HEK293 (cell line): ENCODE results near the gene ERLEC1.

Experiments
- BCL11A ChIP-seq: fragments of 450-650 bp; formaldehyde crosslinking; IDR thresholded peaks from 2 replicates; pipeline ENCODE4 v1.5.1; 2016; ENCODE audit warnings: low read depth, missing biosample characterization, missing genetic modification characterization
- GFI1B ChIP-seq: fragments of 450-650 bp; formaldehyde crosslinking; IDR thresholded peaks from 2 replicates; pipeline ENCODE4 v1.5.1; 2016; ENCODE audit warnings: missing biosample characterization, missing genetic modification characterization
- GLI4 ChIP-seq: fragments of 450-650 bp; formaldehyde crosslinking; IDR thresholded peaks from 2 replicates; pipeline ENCODE4 v1.5.1; 2016; ENCODE audit warnings: missing biosample characterization, missing genetic modification characterization
- KLF7 ChIP-seq: fragments of 450-650 bp; formaldehyde crosslinking; IDR thresholded peaks from 2 replicates; pipeline ENCODE4 v1.5.1; 2016; ENCODE audit warnings: missing biosample characterization, missing genetic modification characterization, borderline replicate concordance
- SCRT2 ChIP-seq: fragments of 450-650 bp; formaldehyde crosslinking; IDR thresholded peaks from 2 replicates; pipeline ENCODE4 v1.5.1; 2016; ENCODE audit warnings: missing biosample characterization, missing genetic modification characterization
- ZBTB1 ChIP-seq: fragments of 450-650 bp; formaldehyde crosslinking; IDR thresholded peaks from 2 replicates; pipeline ENCODE4 v1.5.1; 2016; ENCODE audit warnings: missing biosample characterization, missing genetic modification characterization
- ZNF132 ChIP-seq: fragments of 450-650 bp; formaldehyde crosslinking; IDR thresholded peaks from 2 replicates; pipeline ENCODE4 v1.5.1; 2017; ENCODE audit warnings: missing biosample characterization, missing genetic modification characterization, borderline replicate concordance
- ZNF211 ChIP-seq: fragments of 450-650 bp; formaldehyde crosslinking; IDR thresholded peaks from 2 replicates; pipeline ENCODE4 v1.5.1; 2016; ENCODE audit warnings: low read depth, missing biosample characterization, missing genetic modification characterization
- ZNF266 ChIP-seq: fragments of 450-650 bp; formaldehyde crosslinking; IDR thresholded peaks from 2 replicates; pipeline ENCODE4 v1.5.1; 2016; ENCODE audit warnings: missing biosample characterization, missing genetic modification characterization, low read depth
- ZNF341 ChIP-seq: fragments of 450-650 bp; formaldehyde crosslinking; IDR thresholded peaks from 2 replicates; pipeline ENCODE4; 2016; ENCODE audit warnings: low read depth, missing biosample characterization, missing genetic modification characterization
- ZNF394 ChIP-seq: fragments of 450-650 bp; formaldehyde crosslinking; IDR thresholded peaks from 2 replicates; pipeline ENCODE4 v1.5.1; 2016; ENCODE audit warnings: missing biosample characterization, missing genetic modification characterization, mild to moderate bottlenecking, moderate library complexity, borderline replicate concordance
- ZNF501 ChIP-seq: fragments of 450-650 bp; formaldehyde crosslinking; IDR thresholded peaks from 2 replicates; pipeline ENCODE4 v1.5.1; 2016; ENCODE audit warnings: missing biosample characterization, missing genetic modification characterization
- ZNF561 ChIP-seq: fragments of 450-650 bp; IDR thresholded peaks from 2 replicates; pipeline ENCODE4 v1.5.1; 2018; ENCODE audit warnings: missing biosample characterization, missing genetic modification characterization, borderline replicate concordance
- ZNF585B ChIP-seq: fragments of 450-650 bp; formaldehyde crosslinking; IDR thresholded peaks from 2 replicates; pipeline ENCODE4 v1.5.1; 2016; ENCODE audit warnings: missing biosample characterization, missing genetic modification characterization
- ZNF623 ChIP-seq: fragments of 450-650 bp; formaldehyde crosslinking; IDR thresholded peaks from 2 replicates; pipeline ENCODE4 v1.5.1; 2016; ENCODE audit warnings: missing biosample characterization, missing genetic modification characterization
- ZNF624 ChIP-seq: fragments of 450-650 bp; formaldehyde crosslinking; IDR thresholded peaks from 2 replicates; pipeline ENCODE4 v1.5.1; 2017; ENCODE audit warnings: missing biosample characterization, missing genetic modification characterization
- ZNF654 ChIP-seq: fragments of 450-650 bp; formaldehyde crosslinking; IDR thresholded peaks from 2 replicates; pipeline ENCODE4 v1.5.1; 2016; ENCODE audit warnings: low read depth, missing biosample characterization, missing genetic modification characterization
- ZNF76 ChIP-seq: fragments of 450-650 bp; formaldehyde crosslinking; IDR thresholded peaks from 2 replicates; pipeline ENCODE4; 2016; ENCODE audit warnings: low read depth, missing biosample characterization, missing genetic modification characterization, borderline replicate concordance
- ZNF792 ChIP-seq: fragments of 450-650 bp; formaldehyde crosslinking; IDR thresholded peaks from 2 replicates; pipeline ENCODE4 v1.5.1; 2016; ENCODE audit warnings: missing biosample characterization, missing genetic modification characterization
- ZSCAN30 ChIP-seq: fragments of 450-650 bp; IDR thresholded peaks from 2 replicates; pipeline ENCODE4 v1.5.1; 2018; ENCODE audit warnings: missing biosample characterization, mild to moderate bottlenecking, missing genetic modification characterization, moderate library complexity
- TF ChIP-seq, protein P1 (sequence below): fragments of 450-650 bp; formaldehyde crosslinking; conservative IDR thresholded peaks from 2 replicates; pipeline ENCODE4 v1.5.1; 2016; ENCODE audit warnings: low read depth, missing biosample characterization, missing genetic modification characterization
- TF ChIP-seq, protein P2 (sequence below): fragments of 450-650 bp; formaldehyde crosslinking; IDR thresholded peaks from 2 replicates; pipeline ENCODE4 v1.5.1; 2016; ENCODE audit warnings: missing biosample characterization, missing genetic modification characterization, low read depth
- TF ChIP-seq, protein P3 (sequence below): fragments of 450-650 bp; formaldehyde crosslinking; IDR thresholded peaks from 2 replicates; pipeline ENCODE4 v1.5.1; 2016; ENCODE audit warnings: missing biosample characterization, missing genetic modification characterization, borderline replicate concordance
- TF ChIP-seq, protein P4 (sequence below): fragments of 450-650 bp; formaldehyde crosslinking; IDR thresholded peaks from 2 replicates; pipeline ENCODE4 v1.5.1; 2016; ENCODE audit warnings: missing biosample characterization, missing genetic modification characterization

ERLEC1 gene

DNA sequence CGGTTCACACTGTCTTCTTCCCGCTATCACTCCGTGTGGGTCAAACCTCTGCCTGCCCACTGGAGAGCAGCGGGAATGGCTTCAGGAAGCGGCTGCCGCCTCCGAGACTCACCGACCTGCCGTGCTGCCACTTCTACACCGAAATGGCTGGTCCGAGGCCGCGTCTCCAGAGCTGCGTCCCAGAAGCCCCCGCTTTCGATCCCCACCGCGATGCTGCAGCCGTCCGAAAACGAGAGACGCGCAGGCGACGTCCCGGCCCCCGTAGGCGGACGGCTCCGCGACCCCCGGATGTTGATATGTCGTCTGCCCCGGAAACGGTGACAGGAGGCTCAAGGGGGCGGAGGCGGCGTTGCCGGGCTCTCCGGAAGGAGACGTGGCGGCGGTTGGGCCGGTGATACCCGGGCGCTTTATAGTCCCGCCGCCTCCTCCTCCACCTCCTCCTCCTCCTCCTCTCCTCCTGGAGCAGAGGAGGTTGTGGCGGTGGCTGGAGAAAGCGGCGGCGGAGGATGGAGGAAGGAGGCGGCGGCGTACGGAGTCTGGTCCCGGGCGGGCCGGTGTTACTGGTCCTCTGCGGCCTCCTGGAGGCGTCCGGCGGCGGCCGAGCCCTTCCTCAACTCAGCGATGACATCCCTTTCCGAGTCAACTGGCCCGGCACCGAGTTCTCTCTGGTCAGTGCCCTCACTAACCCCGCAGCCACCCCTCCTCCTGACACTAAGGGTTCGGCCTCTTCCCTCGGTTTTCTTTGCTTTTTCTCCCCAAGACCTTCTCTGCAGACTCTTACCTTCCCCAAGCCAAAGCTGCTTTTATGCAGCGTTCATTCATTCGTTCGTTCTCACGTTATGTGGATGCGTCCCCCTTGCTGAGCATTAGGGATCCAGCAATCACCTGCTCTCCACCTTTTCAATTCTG, at the start of gene ERLEC1, which contains the start of gene ASB3 (continued):
- TF ChIP-seq ZNF76 (tag by site-specific recombination) (peak; percentile 85), GFI1B (tag by site-specific recombination) (no peak), ZNF561 (peak; percentile 71; the same call in 1 of the 2 replicates), ZNF394 (tag by site-specific recombination) (no peak; the same call in 1 of the 2 replicates), ZNF341 (tag by site-specific recombination) (0 out of 2 replicates have a peak, but pooled peaks have one; percentile 10), ZBTB1 (tag by site-specific recombination) (no peak), KLF7 (tag by site-specific recombination) (no peak), ZNF624 (no peak), ZNF132 (tag by site-specific recombination) (no peak), ZNF792 (tag by site-specific recombination) (no peak), BCL11A (no peak), ZNF501 (tag by site-specific recombination) (no peak; the same call in none of the 2 replicates), ZSCAN30 (tag by site-specific recombination) (peak; percentile 76; the same call in 1 of the 2 replicates), GLI4 (tag by site-specific recombination) (no peak), SCRT2 (tag by site-specific recombination) (no peak), ZNF211 (tag by site-specific recombination) (no peak), ZNF585B (tag by site-specific recombination) (no peak), ZNF266 (tag by site-specific recombination) (no peak), ZNF654 (tag by site-specific recombination) (no peak), ZNF623 (tag by site-specific recombination) (no peak)
- TF ChIP-seq, protein P1, sequence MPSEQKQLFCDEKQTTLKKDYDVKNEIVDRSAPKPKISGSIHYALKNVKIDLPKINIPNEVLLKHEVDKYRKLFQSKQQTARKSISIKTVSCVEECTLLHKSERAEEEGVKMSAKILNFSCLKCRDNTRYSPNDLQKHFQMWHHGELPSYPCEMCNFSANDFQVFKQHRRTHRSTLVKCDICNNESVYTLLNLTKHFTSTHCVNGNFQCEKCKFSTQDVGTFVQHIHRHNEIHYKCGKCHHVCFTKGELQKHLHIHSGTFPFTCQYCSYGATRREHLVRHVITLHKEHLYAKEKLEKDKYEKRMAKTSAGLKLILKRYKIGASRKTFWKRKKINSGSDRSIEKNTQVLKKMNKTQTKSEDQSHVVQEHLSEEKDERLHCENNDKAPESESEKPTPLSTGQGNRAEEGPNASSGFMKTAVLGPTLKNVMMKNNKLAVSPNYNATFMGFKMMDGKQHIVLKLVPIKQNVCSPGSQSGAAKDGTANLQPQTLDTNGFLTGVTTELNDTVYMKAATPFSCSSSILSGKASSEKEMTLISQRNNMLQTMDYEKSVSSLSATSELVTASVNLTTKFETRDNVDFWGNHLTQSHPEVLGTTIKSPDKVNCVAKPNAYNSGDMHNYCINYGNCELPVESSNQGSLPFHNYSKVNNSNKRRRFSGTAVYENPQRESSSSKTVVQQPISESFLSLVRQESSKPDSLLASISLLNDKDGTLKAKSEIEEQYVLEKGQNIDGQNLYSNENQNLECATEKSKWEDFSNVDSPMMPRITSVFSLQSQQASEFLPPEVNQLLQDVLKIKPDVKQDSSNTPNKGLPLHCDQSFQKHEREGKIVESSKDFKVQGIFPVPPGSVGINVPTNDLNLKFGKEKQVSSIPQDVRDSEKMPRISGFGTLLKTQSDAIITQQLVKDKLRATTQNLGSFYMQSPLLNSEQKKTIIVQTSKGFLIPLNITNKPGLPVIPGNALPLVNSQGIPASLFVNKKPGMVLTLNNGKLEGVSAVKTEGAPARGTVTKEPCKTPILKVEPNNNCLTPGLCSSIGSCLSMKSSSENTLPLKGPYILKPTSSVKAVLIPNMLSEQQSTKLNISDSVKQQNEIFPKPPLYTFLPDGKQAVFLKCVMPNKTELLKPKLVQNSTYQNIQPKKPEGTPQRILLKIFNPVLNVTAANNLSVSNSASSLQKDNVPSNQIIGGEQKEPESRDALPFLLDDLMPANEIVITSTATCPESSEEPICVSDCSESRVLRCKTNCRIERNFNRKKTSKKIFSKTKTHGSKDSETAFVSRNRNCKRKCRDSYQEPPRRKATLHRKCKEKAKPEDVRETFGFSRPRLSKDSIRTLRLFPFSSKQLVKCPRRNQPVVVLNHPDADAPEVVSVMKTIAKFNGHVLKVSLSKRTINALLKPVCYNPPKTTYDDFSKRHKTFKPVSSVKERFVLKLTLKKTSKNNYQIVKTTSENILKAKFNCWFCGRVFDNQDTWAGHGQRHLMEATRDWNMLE (tag by site-specific recombination): peak; percentile 94
- TF ChIP-seq, protein P2, sequence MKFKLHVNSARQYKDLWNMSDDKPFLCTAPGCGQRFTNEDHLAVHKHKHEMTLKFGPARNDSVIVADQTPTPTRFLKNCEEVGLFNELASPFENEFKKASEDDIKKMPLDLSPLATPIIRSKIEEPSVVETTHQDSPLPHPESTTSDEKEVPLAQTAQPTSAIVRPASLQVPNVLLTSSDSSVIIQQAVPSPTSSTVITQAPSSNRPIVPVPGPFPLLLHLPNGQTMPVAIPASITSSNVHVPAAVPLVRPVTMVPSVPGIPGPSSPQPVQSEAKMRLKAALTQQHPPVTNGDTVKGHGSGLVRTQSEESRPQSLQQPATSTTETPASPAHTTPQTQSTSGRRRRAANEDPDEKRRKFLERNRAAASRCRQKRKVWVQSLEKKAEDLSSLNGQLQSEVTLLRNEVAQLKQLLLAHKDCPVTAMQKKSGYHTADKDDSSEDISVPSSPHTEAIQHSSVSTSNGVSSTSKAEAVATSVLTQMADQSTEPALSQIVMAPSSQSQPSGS: no peak
- TF ChIP-seq, protein P3, sequence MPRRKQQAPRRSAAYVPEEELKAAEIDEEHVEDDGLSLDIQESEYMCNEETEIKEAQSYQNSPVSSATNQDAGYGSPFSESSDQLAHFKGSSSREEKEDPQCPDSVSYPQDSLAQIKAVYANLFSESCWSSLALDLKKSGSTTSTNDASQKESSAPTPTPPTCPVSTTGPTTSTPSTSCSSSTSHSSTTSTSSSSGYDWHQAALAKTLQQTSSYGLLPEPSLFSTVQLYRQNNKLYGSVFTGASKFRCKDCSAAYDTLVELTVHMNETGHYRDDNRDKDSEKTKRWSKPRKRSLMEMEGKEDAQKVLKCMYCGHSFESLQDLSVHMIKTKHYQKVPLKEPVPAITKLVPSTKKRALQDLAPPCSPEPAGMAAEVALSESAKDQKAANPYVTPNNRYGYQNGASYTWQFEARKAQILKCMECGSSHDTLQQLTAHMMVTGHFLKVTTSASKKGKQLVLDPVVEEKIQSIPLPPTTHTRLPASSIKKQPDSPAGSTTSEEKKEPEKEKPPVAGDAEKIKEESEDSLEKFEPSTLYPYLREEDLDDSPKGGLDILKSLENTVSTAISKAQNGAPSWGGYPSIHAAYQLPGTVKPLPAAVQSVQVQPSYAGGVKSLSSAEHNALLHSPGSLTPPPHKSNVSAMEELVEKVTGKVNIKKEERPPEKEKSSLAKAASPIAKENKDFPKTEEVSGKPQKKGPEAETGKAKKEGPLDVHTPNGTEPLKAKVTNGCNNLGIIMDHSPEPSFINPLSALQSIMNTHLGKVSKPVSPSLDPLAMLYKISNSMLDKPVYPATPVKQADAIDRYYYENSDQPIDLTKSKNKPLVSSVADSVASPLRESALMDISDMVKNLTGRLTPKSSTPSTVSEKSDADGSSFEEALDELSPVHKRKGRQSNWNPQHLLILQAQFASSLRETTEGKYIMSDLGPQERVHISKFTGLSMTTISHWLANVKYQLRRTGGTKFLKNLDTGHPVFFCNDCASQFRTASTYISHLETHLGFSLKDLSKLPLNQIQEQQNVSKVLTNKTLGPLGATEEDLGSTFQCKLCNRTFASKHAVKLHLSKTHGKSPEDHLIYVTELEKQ (tag by site-specific recombination): no peak
- TF ChIP-seq, protein P4, sequence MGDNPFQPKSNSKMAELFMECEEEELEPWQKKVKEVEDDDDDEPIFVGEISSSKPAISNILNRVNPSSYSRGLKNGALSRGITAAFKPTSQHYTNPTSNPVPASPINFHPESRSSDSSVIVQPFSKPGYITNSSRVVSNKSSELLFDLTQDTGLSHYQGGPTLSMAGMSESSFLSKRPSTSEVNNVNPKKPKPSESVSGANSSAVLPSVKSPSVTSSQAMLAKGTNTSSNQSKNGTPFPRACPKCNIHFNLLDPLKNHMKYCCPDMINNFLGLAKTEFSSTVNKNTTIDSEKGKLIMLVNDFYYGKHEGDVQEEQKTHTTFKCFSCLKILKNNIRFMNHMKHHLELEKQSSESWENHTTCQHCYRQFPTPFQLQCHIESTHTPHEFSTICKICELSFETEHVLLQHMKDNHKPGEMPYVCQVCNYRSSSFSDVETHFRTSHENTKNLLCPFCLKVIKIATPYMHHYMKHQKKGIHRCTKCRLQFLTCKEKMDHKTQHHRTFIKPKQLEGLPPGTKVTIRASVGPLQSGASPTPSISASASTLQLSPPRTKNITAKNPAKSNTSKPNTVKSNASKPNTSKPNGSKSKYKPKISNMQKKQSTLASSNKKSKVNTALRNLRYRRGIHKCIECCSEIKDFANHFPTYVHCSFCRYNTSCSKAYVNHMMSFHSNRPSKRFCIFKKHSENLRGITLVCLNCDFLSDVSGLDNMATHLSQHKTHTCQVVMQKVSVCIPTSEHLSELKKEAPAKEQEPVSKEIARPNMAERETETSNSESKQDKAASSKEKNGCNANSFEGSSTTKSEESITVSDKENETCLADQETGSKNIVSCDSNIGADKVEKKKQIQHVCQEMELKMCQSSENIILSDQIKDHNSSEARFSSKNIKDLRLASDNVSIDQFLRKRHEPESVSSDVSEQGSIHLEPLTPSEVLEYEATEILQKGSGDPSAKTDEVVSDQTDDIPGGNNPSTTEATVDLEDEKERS (tag by site-specific recombination): no peak
